Amygdala (tissue), 56 donors: ENCODE measurements around the gene HPDL.
"Not testable (repeated sequence)": the region's sequence is repeated elsewhere in the genome, so short reads cannot be mapped to it uniquely, and the experiment has no call there.

ENCODE experiments used
- DNase-seq, 56 donors: peaks; one replicate each; lab custom pipeline; 2025; lab: John Stamatoyannopoulos, UW

Gene HPDL

DNA sequence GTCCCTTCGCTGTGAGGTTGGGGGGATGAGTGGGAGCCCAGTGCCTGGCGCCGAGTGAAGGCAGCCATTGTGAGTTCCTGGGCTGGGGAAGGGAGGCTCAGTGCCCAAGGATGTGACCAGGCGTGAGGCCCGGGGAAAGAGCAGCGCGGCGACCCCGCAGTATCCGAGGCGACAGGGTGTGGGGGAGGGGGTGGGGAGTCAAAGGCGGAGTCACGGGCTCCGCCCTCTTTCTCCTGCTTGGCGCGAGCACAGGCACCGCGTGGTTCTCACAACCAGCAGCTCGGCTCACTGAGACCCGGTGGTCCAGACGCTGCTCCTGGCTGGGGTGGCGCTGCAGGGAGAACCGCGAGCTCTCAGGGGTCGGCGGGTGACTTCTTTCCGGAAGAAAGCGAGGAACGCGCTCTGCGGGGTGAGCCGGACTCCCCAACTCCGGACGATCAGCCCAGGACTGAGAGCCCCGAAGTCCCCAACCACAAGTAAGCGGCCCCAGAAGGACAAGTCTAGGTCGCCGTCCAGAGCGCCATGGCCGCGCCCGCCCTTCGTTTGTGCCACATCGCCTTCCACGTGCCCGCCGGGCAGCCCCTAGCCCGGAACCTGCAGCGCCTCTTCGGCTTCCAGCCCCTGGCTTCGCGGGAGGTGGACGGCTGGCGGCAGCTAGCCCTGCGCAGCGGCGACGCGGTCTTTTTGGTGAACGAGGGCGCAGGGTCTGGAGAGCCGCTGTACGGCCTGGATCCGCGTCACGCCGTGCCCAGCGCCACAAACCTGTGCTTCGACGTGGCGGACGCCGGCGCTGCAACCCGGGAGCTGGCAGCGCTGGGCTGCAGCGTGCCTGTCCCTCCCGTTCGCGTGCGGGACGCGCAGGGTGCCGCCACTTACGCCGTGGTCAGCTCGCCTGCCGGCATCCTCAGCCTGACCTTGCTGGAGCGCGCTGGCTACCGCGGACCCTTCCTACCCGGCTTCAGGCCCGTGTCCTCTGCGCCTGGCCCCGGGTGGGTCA is at the start of gene HPDL:
Gene HPDL (plus strand): TSS at position 269 of the 997 bp plus-strand sequence. CDS start 254 bp downstream, at position 523.
- peak in 53 of 56 donors; percentile 12 to 85 (median 71) for DNase-seq

DNA sequence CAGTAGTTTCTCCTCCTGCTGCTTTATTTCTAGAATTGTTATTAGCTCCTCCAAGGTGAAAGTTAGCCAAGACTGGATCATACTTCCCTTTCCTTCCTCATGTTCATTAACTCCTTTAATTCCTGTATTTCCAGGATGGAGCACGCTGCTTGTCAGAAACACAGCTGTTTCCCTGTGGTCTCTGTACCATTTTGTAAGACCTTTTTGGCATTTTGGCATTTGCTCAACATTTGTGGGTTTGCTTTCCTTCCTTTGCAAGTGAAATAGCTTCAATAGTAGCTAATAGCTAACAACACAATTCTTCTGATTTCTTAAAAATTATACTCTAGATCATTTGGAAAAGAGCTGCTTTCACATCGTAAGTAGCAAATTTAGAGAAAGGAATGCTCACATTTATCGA is 44.3 kb upstream of the HPDL start:
- no peak for DNase-seq

DNA sequence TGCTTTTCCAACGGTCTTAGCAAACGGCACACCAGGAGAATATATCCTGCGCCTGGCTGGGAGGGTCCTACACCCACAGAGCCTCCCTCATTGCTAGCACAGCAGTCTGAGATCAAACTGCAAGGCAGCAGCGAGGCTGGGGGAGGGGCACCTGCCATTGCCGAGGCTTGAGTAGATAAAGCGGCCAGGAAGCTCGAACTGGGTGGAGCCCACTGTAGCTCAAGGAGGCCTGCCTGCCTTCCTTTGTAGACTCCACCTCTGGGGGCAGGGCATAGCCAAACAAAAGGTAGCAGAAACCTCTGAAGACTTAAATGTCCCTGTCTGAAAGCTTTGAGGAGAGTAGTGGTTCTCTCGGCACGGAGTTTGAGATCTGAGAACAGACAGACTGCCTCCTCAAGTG is 41.8 kb upstream of the HPDL start:
- not testable (repeated sequence) for DNase-seq

DNA sequence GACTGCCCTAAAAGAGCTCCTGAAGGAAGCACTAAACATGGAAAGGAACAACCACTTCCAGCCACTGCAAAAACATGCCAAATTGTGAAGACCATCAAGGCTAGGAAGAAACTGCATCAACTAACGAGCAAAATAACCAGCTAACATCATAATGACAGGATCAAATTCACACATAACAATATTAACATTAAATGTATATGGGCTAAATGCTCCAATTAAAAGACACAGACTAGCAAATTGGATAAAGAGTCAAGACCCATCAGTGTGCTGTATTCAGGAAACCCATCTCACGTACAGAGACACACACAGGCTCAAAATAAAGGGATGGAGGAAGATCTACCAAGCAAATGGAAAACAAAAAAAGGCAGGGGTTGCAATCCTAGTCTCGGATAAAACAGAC is 40.2 kb upstream of the HPDL start:
- not testable (repeated sequence) for DNase-seq

DNA sequence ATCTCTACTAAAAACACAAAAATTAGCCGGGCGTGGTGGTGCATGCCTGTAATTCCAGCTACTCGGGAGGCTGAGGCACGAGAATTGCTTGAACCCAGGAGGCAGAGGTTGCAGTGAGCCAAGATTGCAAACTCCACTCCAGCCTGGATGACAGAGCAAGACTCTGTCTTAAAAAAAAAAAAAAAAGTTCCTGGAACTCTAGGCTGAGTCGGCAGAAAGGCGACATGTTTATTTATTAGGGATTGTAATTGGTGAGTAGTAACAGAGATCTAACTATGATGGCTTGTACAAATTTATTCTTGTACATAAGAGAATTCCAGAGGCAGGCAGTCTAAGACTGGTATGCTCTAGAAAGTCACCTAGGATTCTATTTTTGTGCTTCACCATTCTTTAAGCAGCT is 35.7 kb upstream of the HPDL start:
- not testable (repeated sequence) for DNase-seq

DNA sequence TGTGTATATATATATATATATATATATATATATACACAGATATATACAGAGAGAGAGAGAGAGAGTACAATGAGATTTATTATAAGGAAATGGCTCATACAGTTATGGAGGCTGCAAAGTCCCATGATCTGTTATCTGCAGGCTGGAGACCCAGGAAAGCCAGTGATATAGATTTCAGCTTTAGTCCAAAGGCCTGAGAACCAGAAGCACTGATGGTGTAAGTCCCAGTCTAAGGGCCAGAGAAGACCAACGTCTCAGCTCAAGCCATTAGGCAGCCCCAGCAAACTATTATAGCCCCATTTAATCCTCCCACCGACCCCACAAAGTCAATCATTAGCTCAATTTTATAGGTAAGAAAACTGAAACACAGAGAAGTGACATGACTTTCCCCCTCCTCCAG is 35.0 kb upstream of the HPDL start:
- DNase-seq: no peak

DNA sequence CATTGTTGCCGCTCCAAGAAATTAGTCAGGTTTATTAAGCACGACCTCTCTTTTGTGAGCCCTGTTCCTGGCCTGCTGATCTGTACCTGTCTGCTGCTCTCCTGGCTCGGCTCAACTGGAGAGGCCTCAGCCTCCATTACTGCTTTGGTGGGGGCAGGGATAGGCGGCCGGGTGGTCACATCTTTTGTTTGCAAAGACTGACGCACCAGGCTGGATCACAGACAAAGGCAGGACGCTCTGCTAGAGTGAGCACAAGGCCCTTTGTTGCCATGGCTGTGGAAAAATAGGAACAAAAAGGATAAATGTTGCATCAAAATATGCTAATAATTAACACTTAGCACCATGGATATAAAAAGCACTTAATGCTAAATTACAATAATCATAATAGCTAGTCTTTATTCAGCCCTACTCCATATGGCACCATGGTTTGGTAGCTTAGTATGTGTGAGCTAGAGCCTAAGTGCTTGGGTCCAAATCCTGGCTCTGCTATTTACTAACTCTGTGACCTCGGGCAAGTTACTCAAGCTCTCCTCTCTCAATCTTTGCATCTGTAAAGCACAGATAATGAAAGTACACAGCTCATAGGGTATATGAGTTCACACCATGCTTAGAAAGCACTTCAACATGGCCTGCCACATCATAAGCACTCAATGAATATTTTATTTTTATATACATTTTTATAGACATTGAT is 28.9 kb upstream of the HPDL start:
- DNase-seq: peak in 17 of 56 donors; percentile 1 to 34 (median 18)

DNA sequence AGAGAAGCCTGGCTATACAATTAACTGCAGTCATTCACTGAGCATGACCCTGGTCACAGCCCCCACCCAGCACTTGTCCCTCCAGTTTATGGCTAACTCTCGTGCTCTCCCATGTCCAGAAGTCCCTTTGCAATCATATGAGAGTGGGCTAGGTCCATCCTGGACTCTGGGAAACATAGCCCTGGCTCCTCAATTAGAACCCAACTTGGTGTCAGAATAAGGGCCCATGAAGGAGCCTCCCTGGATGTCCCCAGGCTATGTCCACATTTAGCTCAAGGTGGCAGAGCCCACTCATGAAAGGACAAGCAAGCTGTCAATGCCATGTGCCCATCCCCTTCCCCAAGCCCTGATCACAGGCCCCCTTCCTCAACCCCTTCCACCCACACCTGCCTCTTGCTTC is 27.4 kb upstream of the HPDL start:
- no peak for DNase-seq

DNA sequence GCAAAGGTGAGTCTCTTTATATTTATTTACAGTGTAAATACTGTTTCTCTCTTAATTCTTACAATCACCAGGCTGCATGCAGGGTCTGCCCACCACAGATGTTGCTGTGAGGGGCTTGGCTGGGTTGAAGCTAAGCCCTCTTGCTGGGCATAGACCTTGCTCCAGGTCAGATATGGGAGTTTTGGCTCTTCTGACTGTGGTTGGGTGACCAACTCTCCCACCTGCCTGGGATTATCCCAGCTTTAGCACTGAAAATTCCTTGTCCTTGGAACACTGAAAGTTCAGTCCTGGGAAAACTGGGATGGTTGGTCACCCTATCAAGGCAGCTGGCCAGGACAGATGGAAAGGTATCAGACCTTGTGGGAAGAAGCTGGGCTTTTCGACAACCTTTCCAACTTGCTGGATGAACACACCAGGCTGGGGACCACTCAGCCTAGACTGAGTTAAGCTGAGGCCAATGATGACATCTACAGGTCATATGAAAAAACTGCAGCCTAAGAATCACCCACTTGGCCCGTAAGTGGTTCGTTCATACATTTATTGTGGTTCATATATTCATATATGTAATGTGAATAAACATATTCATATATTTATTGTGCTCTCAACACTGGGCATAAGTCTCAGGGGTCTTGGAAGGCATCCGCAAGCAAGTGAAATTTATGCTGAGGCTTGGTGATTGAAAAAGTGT is 26.6 kb upstream of the HPDL start:
- DNase-seq: peak in 31 of 56 donors; percentile 2 to 63 (median 17)

DNA sequence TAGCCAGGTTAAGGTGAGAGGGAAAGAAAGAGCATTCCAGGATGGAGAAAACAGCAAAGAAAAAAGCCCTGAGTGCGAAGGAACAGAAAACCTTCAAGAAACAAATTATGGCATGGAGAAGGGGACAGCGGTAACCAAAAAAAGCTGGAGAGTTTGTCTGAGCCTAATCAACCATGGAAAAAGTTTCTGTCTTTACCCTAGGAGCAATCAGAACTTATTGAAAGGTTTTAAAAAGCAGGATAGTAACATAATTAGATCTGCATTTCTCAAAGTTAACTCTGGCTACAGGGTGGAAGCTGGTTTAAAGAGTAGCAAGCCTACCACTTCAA is 26.1 kb upstream of the HPDL start:
- DNase-seq: no peak

DNA sequence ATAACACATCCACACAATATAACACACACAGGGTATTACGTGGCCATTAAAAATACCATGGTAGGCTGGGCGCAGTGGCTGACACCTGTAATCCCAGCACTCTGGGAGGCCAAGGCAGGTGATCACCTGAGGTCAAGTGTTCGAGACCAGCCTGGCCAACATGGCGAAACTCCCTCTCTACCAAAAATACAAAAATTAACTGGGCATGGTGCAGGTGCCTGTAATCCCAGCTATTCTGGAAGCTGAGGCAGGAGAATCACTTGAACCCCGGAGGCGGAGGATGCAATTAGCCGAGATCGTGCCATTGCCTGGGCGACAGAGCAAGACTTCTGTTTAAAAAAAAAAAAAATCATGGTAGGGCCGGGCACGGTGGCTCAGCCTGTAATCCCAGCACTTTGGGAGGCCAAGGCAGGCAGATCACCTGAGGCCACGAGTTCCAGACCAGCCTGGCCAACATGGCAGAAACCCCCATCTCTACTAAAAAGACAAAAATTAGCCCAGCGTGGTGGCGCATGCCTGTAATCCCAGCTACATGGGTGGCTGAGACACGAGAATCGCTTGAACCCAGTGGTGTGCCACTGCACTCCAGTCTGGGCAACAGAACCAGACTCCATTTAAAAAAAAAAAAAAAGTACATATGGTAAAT is 24.1 kb upstream of the HPDL start:
- no peak for DNase-seq

DNA sequence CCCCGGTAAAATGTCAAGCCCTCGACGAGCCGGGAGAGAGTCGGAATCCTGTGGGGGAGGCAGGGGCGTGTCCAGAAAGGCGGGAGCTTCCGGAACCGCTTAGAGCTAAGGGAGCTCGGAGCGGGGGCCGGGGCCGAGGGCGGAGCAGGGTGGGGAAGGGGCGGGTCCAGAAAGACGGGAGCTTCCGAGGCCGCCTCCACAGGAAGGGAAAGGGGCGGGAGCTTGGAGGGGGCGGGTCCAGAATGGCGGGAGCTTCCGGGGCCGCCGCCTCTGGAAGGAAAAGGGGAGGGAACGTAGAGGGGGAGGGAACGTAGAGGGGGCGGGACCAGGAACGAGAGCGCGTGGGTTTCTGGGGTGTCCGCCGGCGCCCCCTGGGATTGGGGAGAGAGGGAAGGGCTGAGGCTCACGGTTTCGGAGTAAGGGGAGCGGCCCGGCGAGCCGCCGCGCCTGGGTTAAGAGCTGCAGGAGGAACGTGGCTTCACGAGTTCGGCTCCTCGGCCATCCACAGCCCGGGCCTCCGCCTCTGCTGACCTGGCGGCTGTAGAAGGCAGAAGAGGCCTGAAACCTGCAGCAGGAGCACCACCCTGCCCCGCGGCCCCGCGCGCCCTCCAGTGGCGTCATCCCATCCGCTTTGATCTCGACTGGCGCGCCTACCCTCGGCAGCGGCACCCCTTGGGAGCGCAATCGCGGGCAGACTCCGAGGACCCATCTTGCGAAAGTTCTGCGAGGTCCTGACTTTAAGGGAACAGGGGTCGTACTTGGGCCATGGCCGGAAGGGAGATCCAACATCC is 23.0 kb upstream of the HPDL start:
- DNase-seq: peak; percentile 69 to 99 (median 97)

DNA sequence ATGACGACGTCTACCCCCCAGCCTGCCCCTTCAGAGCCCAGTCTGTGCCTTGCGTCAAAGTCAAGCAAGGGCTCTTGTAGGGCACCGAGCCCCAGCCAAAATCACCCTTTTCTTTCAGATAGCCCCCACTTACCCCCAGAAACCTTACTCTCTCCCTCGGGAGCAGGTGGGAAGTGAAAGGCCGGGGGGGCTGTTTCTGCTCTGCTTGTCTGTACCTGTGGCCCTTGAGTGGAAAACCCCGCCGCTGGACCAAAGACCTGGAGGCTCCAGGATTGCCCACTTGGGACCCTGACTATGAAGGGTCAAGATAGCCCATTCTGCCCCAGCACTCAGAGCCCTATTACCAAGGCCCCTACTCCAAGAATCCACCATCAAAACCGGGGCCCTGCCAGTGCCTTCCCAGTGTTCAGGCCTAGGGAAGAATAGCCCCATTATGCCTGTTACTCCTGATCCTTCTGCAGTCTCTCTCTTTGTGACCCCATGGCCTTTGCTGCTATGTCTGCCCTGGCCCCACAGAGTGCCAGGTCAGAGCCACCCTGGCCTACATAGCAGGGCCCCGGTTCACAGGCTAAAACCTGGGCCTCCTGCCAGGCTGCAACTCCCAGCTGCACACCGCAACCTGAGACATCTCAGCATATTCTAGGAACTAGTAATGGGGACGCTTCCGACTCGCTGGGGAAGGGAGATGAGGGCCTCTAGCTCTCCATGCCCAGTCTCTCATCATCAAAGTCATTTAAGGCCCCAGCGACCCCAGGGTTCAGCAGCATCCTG is 22.2 kb upstream of the HPDL start:
- peak in 1 of 56 donors; percentile 44 for DNase-seq

DNA sequence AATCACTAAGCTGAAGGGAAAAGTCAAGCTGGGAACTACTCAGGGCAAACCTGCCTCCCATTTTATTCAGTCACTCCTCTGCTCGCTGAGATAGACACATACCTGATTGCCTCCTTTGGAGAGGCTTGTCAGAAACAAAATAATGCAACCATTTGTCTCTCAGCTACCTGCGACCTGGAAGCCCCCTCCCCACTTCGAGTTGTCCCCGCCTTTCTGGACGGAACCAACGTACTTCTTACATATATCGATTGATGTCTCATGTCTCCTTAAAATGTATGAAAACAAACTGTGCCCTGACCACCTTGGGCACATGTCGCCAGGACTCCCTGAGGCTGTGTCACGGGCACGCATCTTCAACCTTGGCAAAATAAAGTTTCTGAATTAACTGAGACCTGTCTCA is 21.5 kb upstream of the HPDL start:
- no peak for DNase-seq

DNA sequence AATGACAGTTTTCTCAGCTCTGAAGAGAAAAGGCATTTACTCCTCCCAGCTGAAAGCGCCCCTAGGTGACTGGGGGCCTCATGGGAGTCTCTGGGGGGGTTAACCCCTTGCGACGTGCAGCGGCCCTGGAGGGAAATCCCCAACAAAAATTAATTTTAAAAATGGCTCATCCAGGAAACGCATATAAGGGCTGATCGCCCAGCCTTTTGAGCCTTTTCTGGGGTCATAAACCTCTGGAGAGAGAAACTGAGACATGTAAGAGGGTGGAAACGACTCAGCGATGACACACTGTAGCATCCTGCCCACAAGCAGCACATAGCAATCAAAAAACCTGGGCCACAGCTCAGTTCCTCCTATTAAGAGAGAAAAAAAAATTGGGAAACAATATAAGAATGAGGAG is 20.4 kb upstream of the HPDL start:
- DNase-seq: no peak

DNA sequence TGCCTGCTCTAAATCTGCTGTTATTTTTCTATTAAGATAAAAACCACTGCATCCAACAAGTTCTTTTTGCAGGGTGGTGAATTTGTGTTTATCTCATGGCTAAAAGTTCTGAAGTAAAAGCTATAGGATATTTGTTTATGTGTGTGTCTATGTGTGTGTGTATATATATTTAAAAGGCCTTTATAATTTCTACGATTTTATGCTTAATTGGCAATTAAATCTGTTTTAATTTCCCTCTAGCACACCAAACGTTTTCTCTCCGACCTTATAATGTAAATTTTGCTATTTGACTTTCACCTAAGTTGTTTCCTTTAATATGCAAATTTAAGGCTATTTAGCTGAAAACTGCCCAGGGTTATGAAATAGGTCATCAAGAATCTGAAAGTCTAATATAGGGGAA is 19.8 kb upstream of the HPDL start:
- DNase-seq: no peak

DNA sequence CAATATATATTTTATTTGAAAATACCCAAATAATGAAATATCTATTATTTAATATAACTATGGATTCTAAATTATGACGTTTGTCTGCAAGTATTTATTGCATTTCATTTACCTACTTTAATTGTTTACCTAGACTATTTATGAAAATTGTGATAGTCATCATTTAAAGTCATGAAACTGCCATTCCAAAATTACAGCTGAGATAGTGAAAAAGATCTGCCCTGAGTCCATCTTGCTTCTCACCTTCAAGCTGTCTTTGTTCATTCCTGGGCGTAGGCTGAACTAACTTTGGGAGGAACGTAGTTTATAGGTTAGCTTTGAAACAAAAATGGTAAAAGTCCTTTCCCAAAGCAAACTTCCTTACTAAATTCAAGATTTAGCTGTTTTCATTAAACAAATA is 12.4 kb upstream of the HPDL start:
- DNase-seq: no peak

DNA sequence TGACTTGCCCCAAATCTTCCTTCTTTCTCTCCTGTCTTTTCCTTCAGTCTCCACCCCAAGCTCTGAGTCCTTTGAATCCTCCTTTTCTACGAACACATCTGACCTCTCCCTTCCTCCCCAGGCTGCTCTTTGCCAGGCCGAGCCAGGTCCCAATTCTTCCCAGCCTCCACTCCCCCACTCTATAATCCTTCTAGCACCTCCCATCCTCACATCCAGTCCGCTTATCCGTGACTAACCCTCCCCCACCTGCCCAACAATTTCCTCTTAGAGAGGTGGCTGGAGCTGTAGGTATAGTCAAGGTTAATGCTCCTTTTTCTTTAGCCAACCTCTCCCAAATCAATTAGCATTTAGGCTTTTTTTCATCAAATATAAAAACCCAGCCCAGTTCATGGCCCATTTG is 9.5 kb upstream of the HPDL start:
- DNase-seq: no peak

DNA sequence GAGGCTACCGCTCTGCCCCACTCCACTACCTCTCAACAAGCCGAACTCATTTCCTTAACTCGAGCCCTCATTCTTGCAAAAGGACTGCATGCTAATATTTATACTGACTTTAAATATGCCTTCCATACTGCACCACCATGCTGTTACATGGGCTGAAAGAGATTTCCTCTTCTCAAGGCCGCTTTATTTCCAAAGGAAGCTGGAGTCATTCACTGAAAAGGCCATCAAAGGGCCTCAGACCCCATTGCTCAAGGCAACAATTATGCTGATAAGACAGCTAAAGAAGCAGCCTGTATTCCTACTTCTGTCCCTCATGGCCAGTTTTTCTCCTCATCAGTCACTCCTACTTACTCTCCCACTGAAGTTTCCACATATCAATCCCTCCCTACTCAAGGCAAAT is 6.9 kb upstream of the HPDL start:
- DNase-seq: no peak
